Activated naive CD8-positive, alpha-beta T cell treated with anti-CD3 and anti-CD28 coated beads, Interleukin-2, amount 10 ng/mL, durations not matched to agents 7 days and 5 days (primary cell): ENCODE results near the gene SORBS2. TPM values are rescaled to one million over a fixed set of nuclear protein-coding genes. Genes with fewer than 3 reads are reported as not detected.
"Not testable (repeated sequence)": the region's sequence is repeated elsewhere in the genome, so short reads cannot be mapped to it uniquely, and the experiment has no call there.

ENCODE experiments used
- ATAC-seq: fragments of 150-1000 bp; cut with Tn5 transposase; one replicate; pipeline ENCODE4 v1.10.0; 2021; ENCODE audit warnings: low read depth, moderate library complexity
- POLR2A ChIA-PET: fragments of 350-600 bp; sonication (Branson Sonifier 250); formaldehyde crosslinking; loops from one replicate; lab custom pipeline; 2021; ENCODE audit warnings: antibody characterized with exemption; lab: Charles Lee
- DNase-seq: peaks from one replicate; pipeline ENCODE4 v3.0.0; 2021
- H3K27ac Mint-ChIP-seq: one replicate; pipeline ENCODE4 v1.8.0; 2022; ENCODE audit warnings: mild to moderate bottlenecking, mixed read lengths
- H3K27me3 Mint-ChIP-seq: one replicate; pipeline ENCODE4 v1.8.0; 2022; ENCODE audit warnings: mild to moderate bottlenecking, moderate library complexity, mixed read lengths
- H3K36me3 Mint-ChIP-seq: one replicate; pipeline ENCODE4 v1.8.0; 2021; ENCODE audit warnings: mild to moderate bottlenecking, mixed read lengths
- H3K4me1 Mint-ChIP-seq: one replicate; pipeline ENCODE4 v1.8.0; 2021; ENCODE audit warnings: mixed read lengths
- H3K4me3 Mint-ChIP-seq: one replicate; pipeline ENCODE4 v1.8.0; 2022; ENCODE audit warnings: mild to moderate bottlenecking, moderate library complexity, mixed read lengths
- H3K9me3 Mint-ChIP-seq: one replicate; pipeline ENCODE4 v1.8.0; 2021; ENCODE audit warnings: mixed read lengths
- total RNA-seq, 2 experiments: library from RNA; stranded (reverse); gene quantifications; one replicate each; pipeline ENCODE4 v1.2.3, GENCODE V29; 2021

The SORBS2 gene
- total RNA-seq, 2 experiments from 2014 or later = not detected

GRCh38 chr4:185711726-185712125, 100.3 kb downstream of the SORBS2 start:
- no peak overlapping the region for H3K4me3 Mint-ChIP-seq
- DNase-seq (no peak), ATAC-seq (no peak)
- POLR2A ChIA-PET = no interaction called here
- H3K9me3 Mint-ChIP-seq = no peaks in the 10 kb centered on the region
- no peaks in the 10 kb centered on the region for H3K36me3 Mint-ChIP-seq
- no peak overlapping the region for H3K27ac Mint-ChIP-seq
- H3K4me1 Mint-ChIP-seq = no peaks in the 10 kb centered on the region
- peaks cover 2% of the 10 kb centered on the region for H3K27me3 Mint-ChIP-seq

DNA sequence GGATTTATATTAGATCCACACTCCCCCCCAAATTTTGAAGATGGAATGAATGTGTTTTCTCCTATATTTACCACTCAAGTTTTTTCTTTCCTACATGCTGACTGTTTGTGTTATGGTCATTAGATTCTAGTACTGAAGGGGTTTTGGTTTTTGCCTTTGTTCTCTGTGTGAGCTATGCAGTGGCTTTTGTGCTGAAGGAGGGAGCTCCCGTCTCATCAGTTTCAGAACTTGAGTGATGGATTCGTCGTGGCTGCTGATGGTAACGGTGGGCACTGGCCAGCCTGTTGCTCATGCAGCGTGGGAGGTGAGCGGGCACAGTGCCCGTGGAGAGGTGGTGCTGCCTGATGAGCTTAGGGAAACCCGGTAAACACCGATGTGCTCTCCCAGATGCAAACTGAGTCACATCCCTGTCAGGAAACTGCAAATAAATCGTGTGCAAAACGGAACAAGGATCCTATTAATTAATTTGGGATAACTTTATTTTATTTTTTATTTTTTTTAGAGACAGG, 101.5 kb downstream of the SORBS2 start:
- POLR2A ChIA-PET = no interaction called here
- H3K4me3 Mint-ChIP-seq = no peak overlapping the region

GRCh38 chr4:185709802-185710486, 102.0 kb downstream of the SORBS2 start:
- Mint-ChIP-seq H3K9me3 (no peaks in the 10 kb centered on the region), H3K36me3 (no peaks in the 10 kb centered on the region), H3K4me3 (no peak overlapping the region), H3K27me3 (peaks cover 2% of the 10 kb centered on the region), H3K4me1 (no peaks in the 10 kb centered on the region), H3K27ac (no peak overlapping the region)
- ATAC-seq (no peak), DNase-seq (no peak)
- POLR2A ChIA-PET = no interaction called here

More for the DNA sequence above, 101.5 kb downstream of the SORBS2 start:
- DNase-seq = no peak
- H3K9me3 Mint-ChIP-seq = no peaks in the 10 kb centered on the region
- no peak overlapping the region for H3K27ac Mint-ChIP-seq
- ATAC-seq = no peak
- peaks cover 2% of the 10 kb centered on the region for H3K27me3 Mint-ChIP-seq
- no peaks in the 10 kb centered on the region for H3K4me1 Mint-ChIP-seq
- no peaks in the 10 kb centered on the region for H3K36me3 Mint-ChIP-seq

- DNase-seq (no peak), ATAC-seq (no peak)
- Mint-ChIP-seq H3K4me3 (no peak overlapping the region), H3K36me3 (no peaks in the 10 kb centered on the region), H3K27me3 (peaks cover 2% of the 10 kb centered on the region), H3K9me3 (peaks cover 2% of the 10 kb centered on the region), H3K4me1 (no peaks in the 10 kb centered on the region), H3K27ac (no peak overlapping the region)
- POLR2A ChIA-PET = no interaction called here
These were observed 103.6 kb downstream of the SORBS2 start for GRCh38 chr4:185708348-185708747.

GRCh38 chr4:185707622-185708021, 104.4 kb downstream of the SORBS2 start:
- H3K27me3 Mint-ChIP-seq, H3K4me3 Mint-ChIP-seq, H3K4me1 Mint-ChIP-seq, H3K36me3 Mint-ChIP-seq, H3K27ac Mint-ChIP-seq, DNase-seq, H3K9me3 Mint-ChIP-seq, POLR2A ChIA-PET, ATAC-seq: not testable (repeated sequence)

DNA sequence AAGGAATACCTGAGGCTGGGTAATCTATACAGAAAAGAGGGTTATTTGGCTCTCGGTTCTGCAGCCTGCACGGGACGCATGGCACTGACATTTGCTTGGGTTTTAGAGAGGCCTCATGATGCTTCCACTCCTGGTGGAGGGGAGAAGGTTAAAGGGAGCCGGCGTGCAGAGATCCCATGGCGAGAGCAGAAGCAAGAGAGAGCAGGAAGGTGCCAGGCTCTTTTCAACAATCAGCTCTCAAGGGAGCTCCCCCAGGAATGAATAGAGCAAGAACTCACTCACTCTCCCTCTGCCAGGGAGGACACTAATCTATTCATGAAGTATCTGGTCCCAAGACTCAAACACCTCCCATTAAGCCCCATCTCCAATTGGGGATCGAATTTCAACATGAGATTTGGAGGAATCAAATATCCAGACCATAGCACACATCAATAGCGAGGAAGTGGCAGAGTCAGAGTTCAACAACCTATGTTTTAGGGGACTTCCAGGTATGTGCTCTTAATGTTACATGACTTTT, 109.8 kb downstream of the SORBS2 start:
- Mint-ChIP-seq H3K27me3 (no peaks in the 10 kb centered on the region), H3K9me3 (peaks cover 2% of the 10 kb centered on the region), H3K27ac (no peak overlapping the region), H3K36me3 (no peaks in the 10 kb centered on the region), H3K4me1 (no peaks in the 10 kb centered on the region), H3K4me3 (no peak overlapping the region)
- ATAC-seq (no peak), DNase-seq (no peak)
- POLR2A ChIA-PET = no interaction called here

- no peak for DNase-seq
- H3K4me1 Mint-ChIP-seq = no peaks in the 10 kb centered on the region
- H3K27ac Mint-ChIP-seq = no peak overlapping the region
- ATAC-seq = no peak
- no peaks in the 10 kb centered on the region for H3K36me3 Mint-ChIP-seq
- H3K4me3 Mint-ChIP-seq = no peak overlapping the region
- POLR2A ChIA-PET = no interaction called here
- H3K9me3 Mint-ChIP-seq = peaks cover 2% of the 10 kb centered on the region
- no peaks in the 10 kb centered on the region for H3K27me3 Mint-ChIP-seq
These were observed 111.4 kb downstream of the SORBS2 start for GRCh38 chr4:185700630-185701029.

GRCh38 chr4:185700048-185700447, 111.9 kb downstream of the SORBS2 start:
- POLR2A ChIA-PET = no interaction called here
- Mint-ChIP-seq H3K9me3 (peaks cover 2% of the 10 kb centered on the region), H3K4me1 (no peaks in the 10 kb centered on the region), H3K27ac (no peak overlapping the region), H3K27me3 (no peaks in the 10 kb centered on the region), H3K36me3 (no peaks in the 10 kb centered on the region), H3K4me3 (no peak overlapping the region)
- ATAC-seq (no peak), DNase-seq (no peak)

DNA sequence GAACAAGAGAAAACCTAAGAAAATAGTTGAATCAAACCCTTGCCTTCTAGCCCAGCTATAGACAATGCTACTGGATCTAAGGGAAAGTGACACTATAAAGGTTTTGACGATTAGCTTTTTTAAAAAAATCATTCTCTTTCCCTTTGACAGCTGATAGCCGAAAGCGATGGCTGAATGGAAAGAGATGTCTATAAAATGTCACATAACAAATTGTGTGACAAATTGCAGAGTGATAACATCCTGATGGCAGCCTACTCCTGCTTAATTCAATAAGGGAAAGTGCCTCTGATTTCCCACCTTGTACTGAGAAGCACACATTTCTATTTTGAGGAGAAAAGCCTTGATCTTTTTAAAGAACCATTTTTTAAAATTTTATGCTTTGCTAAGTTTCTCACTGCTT, 114.5 kb downstream of the SORBS2 start:
- H3K27me3 Mint-ChIP-seq = peaks cover 2% of the 10 kb centered on the region
- no peak overlapping the region for H3K4me3 Mint-ChIP-seq
- DNase-seq (no peak), ATAC-seq (no peak)
- POLR2A ChIA-PET = no interaction called here
- no peaks in the 10 kb centered on the region for H3K36me3 Mint-ChIP-seq
- no peaks in the 10 kb centered on the region for H3K9me3 Mint-ChIP-seq
- H3K4me1 Mint-ChIP-seq = no peaks in the 10 kb centered on the region
- no peak overlapping the region for H3K27ac Mint-ChIP-seq

DNA sequence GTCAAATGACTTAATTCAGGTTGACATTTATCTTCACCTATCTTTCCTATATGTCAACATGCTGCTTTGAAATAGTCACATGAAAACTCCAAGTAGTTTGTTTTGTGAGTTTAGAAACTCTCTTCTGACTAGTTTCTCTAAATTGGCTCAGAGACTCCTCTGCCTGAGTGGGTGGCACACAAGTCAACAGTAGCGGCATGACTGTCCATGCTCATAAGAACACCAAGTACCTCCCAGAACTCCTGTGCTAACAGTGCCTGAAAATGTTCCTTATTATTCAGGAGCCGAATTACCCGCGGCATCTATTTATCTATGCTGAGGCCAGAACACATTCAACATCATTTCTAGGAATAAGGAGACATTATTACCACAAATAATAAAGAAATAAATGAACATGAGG, 116.3 kb downstream of the SORBS2 start:
- no peak for DNase-seq

GRCh38 chr4:185693548-185694215, 118.3 kb downstream of the SORBS2 start:
- H3K9me3 Mint-ChIP-seq = no peaks in the 10 kb centered on the region
- H3K36me3 Mint-ChIP-seq = no peaks in the 10 kb centered on the region
- H3K27ac Mint-ChIP-seq = no peak overlapping the region
- H3K27me3 Mint-ChIP-seq = peaks cover 2% of the 10 kb centered on the region
- H3K4me1 Mint-ChIP-seq = no peaks in the 10 kb centered on the region
- DNase-seq = no peak
- no peak overlapping the region for H3K4me3 Mint-ChIP-seq
- no peak for ATAC-seq
- POLR2A ChIA-PET = no interaction called here

More for the DNA sequence above, 116.3 kb downstream of the SORBS2 start:
- Mint-ChIP-seq H3K4me3 (no peak overlapping the region), H3K9me3 (no peaks in the 10 kb centered on the region), H3K36me3 (no peaks in the 10 kb centered on the region), H3K27ac (no peak overlapping the region), H3K4me1 (no peaks in the 10 kb centered on the region), H3K27me3 (peaks cover 2% of the 10 kb centered on the region)
- ATAC-seq = no peak
- POLR2A ChIA-PET = no interaction called here

DNA sequence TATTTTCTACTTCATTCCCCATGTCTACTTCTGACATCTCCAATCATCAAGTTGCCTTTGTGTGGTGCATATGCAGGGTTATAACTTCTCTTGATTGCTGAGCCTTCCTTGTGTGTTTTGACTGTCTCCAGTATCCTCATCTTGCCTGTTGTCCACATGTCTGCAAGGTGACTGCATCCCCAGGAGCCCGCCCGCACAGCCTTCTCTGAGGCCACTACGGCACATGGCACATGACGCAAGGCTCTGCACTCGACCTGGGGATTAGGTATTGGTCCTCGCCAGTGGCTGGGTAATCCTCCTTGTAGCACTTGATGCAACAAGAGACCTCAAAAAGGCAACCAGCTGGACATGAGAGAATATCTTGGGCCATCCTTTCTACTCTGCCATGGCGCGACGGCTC, 122.6 kb downstream of the SORBS2 start:
- no peak overlapping the region for H3K4me3 Mint-ChIP-seq
- H3K9me3 Mint-ChIP-seq = no peaks in the 10 kb centered on the region
- no peaks in the 10 kb centered on the region for H3K36me3 Mint-ChIP-seq
- POLR2A ChIA-PET = no interaction called here
- no peak overlapping the region for H3K27ac Mint-ChIP-seq
- no peak for DNase-seq
- H3K4me1 Mint-ChIP-seq = no peaks in the 10 kb centered on the region
- no peaks in the 10 kb centered on the region for H3K27me3 Mint-ChIP-seq
- ATAC-seq = no peak

GRCh38 chr4:185685804-185686203, 126.2 kb downstream of the SORBS2 start:
- DNase-seq = no peak
- Mint-ChIP-seq H3K27ac (no peak overlapping the region), H3K27me3 (no peaks in the 10 kb centered on the region), H3K36me3 (no peaks in the 10 kb centered on the region), H3K9me3 (no peaks in the 10 kb centered on the region), H3K4me3 (no peak overlapping the region), H3K4me1 (no peaks in the 10 kb centered on the region)
- ATAC-seq = no peak
- POLR2A ChIA-PET = no interaction called here

DNA sequence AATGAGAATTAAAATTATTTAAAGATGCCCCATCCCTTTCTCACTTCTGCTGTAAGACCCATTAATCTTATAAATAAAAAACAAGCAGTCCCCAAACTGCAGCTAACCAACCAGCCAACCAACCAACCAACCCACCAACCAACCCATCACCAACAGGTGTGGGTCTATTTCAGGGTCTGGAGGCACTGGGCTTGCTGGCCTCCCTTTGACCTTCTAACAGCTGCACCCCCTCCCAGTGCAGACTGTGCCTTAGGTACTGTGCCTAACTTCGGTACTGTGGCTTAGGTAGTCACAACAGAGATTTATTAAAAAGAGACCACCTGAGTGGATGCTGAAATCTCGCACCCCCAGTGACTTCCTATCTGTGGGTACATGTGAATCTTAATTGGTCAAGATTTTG, 128.1 kb downstream of the SORBS2 start:
- H3K4me1 Mint-ChIP-seq = no peaks in the 10 kb centered on the region
- H3K27ac Mint-ChIP-seq = no peak overlapping the region
- POLR2A ChIA-PET = no interaction called here
- DNase-seq (no peak), ATAC-seq (no peak)
- H3K9me3 Mint-ChIP-seq = no peaks in the 10 kb centered on the region
- no peaks in the 10 kb centered on the region for H3K27me3 Mint-ChIP-seq
- no peaks in the 10 kb centered on the region for H3K36me3 Mint-ChIP-seq
- no peak overlapping the region for H3K4me3 Mint-ChIP-seq
